Measurements from ENCODE around the gene NAV1.
A peak's percentile ranks its signal among the peaks of the same experiment; 100 is the strongest.
"Not testable (repeated sequence)": the region's sequence is repeated elsewhere in the genome, so short reads cannot be mapped to it uniquely, and the experiment has no call there.

The NAV1 gene

DNA sequence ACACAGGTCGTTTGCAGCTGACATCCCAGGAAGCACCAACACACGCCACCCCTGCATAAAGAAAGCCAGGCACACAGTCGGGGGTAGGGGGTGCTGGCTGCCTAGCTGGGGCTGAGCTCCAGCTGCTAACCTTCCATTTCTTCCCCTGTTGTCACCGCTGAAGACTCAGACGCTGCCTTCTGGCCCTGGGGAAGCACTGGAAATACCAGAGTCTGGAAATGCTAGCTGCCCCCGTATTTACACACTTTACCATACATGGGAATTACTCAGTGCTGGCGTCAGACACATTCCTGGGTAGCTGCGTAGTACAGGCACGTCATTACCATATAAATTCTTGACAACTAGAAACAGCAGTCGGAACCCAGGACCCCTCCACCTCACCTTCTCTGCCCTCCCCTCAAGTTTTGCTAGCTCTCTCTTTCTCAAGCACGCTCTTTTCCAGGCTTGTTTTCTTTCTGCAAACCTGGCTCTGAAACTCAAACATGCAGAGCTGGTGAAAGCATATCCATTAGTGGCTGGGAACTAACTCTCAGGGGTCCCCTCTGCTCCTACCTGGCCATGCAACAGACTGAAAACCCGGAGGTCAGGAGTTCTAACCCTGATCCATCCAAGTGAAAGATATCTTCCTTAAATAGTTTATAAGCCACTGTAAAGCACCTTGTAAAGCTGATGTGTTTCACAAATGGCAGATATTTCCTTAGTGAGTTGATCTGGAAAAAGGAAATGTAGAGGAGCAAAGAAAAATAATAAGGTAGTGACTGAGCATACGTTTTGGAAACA, 35.3 kb upstream of the NAV1 start:
- no peak for DNase-seq

DNA sequence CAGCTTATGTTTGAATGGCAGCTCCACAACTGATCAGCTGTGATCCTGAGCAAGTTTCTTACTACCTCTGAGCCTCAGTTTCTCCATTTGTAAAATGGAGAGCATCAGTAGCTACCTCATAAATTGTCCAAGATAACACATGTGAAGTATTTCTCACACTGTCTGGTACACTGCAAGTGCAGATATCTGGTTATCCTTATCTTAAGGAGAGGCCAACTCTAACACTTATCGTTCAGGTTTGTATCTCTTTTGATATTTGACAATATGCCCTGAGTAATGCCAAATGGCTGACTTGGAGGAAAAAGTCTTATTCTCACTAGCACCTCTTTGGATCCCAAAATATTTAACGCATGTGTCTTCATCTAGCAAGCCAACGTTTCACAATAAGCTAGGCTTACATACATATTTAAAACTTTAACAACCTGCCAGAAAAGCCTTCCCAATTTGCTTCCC, 34.7 kb upstream of the NAV1 start:
- DNase-seq, result no peak

DNA sequence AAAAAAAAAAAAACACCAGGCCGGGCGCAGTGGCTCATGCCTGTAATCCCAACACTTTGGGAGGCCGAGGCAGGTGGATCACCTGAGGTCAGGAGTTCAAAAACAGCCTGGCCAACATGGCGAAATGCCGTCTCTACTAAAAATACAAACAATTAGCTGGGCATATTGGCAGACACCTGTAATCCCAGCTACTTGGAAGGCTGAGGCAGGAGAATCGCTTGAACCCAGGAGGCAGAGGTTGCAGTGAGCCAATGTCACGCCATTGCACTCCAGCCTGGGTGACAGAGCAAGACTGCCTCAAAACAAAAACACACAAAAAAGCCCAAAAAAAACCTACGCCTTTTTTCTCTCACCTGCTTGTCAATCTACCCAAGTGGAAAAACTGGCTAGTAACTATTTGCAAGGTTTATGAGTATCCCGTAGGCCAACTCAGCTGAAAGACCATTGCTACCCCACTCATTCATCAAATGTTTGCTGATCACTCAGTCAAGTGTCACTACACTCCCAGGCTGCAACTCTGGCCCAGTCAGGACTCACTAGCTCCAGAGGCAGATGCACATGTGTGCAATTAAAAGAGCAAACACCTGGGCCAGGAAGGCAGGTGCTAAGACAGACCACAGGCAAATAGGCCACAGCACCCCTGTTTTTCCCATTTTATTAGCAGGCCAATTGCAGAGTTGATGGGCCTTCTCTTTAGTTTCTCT, 34.0 kb upstream of the NAV1 start:
- no peak for DNase-seq

DNA sequence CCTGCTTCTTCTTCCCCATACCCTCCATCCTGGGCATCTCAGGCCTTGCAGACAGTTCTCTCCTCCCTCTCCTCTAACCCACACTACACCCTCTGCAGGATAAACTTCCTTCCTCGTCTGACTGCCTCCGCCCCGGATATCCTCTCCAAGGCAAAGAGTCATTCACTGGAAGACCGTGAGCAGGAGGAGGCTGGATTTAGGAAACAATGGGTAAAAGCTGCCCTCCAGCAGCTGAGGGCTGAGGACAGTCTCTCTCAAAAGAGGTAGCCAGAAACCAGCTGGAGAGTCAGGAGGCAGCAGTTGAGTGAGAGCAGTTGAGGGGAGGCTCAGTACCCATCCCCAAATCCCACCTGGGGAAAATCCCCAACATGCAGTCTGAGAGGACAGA, 33.4 kb upstream of the NAV1 start:
- DNase-seq, result no peak

DNA sequence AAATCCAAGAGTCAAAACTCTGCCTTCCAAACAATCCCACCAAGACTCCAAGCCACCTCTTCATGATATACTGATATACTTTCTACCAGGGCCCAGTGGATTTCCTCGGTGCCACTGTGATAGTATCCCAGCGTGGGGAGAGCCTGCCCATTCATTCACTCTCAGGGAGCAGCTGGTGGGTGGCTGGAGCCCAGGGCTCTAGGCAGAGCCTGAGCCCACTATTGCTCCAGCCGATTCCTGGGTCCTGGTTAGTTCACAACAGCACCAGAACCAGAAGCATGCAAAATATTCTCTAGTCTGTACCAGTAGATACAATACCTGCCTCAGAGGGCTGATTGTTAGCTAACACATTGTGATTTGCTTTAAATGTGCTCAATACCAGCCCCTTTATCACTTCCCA, 32.8 kb upstream of the NAV1 start:
- DNase-seq, result no peak

DNA sequence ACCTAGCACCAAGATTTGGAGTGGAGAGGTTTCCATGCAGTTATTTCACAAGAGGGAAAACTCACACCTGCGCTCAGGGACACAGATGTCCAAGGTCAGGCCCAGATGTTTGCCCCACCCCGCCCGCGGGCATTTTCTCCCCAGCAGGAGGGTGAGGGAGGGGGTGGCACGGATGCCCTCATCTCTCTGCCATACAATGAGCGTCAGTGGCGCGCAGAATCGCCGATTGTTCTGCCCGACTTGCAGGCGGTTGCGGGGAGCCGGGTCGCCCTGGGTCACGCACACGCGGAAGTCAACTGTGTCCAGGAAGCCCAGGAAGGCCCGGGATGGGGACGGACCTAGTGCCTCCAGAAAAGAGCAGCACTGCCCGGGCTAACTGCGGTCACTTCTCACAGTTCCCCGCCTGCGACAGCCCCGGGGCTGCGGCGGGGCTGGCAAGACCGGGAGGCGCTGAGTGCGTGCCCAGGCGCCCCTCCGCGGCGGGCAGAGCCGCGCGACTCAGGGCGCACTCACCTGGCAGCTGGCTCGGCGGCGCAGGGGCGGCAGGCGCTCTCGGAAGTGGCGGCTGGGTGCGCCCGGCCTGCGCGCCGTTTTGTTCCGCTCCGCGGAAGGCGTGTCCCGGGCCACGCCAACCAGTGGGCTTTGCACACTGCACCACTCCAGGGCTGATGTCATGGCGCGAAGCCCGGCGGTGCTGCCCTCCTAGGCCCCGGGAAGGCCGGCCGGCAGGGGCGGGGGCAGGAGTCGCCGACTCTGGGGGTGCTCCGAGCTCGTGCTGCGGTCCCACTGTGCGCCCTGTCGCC, 32.2 kb upstream of the NAV1 start, which contains the start of gene CSRP1:
Gene CSRP1 (minus strand): TSS at position 567 of the 803 bp plus-strand sequence. CDS start 10,820 bp downstream, outside the sequence.
- DNase-seq, result peak; percentile 92

DNA sequence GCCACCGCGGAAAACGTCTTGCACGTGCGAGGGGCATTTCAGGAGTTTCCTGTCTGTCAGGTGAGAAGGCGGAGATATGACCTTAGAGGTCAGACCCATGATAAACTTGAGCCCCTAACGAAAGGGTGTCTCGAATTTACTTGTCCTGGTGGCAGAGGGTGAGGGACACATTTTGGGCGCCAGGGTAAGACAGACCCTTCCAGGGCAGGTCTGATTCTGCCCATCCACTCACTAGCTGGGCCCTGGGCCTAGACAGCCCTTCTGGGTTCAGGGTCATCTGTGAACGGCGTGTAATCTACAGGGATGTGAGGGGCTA, 31.6 kb upstream of the NAV1 start:
- no peak for DNase-seq

DNA sequence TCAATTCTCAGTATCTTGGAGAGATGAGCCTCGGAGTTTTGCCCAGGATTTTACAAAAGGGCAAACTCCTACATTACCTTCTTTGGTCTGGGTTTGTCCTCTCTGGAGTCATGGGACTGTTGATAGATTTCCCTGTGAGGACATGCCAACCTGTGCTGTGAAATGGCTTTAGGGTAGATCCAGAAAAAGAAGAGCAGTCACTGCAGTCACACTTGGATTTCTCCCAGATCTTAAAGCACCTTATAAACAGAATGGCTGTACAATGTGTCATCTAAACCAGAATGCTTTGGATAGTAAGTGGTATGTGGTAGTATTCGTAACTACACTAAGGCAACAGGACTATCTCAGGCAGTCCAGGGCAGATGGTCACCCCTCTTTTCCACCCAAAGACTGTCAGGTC, 30.1 kb upstream of the NAV1 start:
- no peak for DNase-seq

DNA sequence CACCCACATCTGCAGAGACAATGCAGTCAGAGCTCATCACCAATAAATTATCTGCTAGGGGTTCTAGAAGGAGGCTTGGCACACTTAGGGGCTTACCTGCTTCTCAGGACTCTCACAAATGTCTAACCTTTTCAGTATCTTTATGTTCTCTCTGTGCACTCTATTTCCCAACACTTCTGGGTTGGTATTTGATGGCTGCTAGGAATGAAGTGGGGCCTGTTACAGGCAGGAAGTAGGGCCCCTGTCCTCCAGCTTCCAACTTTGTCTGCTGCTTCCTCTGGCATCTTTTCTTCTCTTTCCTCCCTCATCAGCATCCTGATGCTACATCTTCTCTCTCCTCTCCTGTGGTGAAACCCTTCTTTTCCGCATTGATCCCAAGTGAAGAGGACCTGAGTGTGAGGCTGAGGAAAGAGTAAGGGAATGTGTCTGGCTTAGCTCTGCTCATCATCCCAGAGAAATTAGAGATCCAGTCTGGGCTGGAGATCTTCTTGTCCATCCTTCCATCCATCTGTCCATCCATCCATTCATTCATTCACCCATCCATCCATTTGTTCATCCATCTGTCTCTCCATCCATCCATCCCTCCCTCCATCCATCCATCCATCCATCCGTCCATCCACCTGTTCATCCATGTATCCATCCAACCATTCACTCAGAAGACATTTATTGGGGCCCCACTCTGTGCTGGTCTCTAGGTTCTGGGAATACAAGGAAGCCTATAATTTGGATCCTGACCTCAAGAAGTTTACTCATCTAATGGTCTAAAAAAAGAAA, 29.1 kb upstream of the NAV1 start:
- DNase-seq, result no peak

DNA sequence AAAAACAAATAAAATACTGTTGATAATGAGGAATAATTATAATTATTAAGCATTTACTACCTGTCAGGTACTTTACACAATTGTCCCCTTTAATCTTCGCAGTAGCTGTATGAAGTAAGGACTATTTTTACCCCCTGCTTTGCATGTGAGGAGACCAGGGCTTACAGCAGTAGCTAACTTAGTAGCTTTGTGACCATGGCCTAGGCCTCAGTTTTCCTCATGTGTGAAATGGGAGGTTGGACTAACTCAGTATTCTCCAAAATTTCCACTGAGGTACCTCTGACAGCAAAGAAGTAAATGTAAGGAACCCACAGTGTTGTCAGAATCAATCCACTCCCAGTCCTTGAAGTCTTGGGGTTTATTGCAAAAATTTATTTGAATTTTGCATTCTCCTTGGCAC, 28.2 kb upstream of the NAV1 start:
- DNase-seq, result no peak

DNA sequence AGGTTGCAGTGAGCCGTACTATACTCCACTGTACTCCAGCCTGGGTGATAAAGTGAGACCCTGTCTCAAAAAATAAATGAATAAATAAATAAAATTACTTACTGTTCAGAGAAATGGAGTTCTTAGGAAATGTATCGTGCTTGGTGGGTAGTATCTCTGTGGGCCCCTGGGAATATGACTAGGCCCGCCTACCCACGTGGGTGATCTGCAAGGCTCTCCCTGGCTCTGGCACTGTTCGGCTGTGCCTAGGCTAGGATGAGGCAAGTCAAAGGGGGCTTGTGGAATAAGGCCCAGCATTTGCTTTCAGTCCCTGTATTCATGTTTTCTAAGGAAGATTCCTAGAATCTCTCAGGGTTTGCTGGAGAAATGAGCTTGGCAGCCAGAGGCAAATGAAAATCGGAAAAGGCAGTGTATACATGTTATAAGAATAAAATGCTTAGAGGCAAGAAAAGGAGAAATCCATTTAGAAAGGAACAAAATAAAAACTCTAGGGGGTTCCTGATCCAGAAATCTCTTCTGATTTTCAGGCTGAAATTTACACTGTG, 27.5 kb upstream of the NAV1 start:
- no peak for DNase-seq

DNA sequence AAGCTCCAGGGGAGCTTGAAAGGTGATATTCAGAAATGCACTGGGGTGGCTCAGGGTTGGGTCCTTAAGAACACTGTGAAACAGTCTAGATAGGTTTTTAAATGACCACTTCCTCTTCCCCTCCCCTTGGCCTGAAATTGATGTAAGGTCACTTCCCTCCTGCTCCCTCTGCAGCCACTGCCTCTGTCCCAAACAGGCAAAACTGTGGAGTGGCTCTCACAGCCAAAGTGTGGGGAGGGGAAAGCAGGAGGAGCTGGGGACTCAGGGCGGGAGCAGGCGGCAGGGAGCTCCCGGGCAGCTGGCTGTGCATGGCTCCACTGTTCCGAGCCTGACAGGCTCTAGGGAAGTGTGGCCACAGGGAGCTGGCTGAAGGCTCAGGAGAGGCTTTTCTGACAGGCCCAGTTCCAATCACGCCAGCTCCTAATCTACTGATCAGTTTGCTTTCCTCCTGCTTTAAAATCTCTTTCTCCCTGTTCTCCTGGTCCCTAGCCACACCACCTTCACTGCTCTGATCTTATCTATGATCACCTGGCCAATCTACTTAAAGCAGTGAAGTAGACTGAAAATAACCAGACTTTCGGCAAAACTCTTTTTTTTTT, 26.9 kb upstream of the NAV1 start:
- no peak for DNase-seq

DNA sequence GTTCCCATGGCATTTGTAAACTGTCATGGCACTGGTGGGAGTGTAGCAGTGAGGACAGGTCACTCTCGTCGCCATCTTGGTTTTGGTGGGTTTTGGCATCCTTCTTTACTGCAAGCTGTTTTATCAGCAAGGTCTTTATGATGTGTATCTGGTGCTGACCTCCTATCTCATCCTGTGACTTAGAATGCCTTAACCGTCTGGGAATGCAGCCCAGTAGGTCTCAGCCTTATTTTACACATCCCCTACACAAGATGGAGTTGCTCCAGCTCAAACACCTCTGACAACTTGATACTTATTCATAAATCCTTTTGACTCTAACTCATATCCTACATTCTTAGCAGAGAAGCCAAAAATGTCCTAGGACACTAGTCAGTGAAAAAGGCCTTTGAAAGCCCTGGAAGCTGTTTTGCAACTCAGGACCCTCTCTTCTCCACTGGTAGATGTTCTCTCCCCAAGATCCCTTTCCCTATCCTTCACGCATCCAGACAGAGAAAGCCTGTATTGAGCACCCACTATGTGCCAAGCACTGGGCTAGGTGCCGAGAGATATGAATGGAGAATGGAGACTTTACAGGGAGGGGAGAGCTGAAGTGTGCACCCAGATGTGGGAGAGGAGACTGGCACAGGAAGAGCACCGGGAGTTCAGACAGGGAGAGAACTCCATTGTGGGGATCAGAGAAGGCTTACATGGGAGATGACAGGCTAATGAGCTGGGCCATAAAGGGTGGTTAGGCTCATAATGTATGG, 25.3 kb upstream of the NAV1 start:
- no peak for DNase-seq

DNA sequence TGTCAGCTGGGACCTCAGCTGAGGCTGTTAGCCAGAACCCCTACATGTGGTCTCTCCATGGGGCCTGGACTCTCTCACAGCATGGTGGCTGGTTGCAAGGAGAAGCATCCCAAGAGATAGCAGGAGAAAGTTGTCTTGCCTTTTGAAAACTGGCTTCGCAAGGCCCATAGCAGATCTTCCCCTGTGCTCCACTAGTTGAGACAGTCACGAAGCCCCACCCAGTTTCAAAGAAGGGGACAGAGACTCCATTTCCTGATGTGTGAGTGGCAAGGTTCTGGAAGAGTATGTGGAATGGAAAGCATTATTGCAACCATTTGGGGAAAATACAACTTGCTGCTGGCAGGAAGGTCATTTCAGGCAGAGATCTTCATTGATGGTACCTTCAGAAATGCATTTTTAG, 24.5 kb upstream of the NAV1 start:
- DNase-seq, result no peak

DNA sequence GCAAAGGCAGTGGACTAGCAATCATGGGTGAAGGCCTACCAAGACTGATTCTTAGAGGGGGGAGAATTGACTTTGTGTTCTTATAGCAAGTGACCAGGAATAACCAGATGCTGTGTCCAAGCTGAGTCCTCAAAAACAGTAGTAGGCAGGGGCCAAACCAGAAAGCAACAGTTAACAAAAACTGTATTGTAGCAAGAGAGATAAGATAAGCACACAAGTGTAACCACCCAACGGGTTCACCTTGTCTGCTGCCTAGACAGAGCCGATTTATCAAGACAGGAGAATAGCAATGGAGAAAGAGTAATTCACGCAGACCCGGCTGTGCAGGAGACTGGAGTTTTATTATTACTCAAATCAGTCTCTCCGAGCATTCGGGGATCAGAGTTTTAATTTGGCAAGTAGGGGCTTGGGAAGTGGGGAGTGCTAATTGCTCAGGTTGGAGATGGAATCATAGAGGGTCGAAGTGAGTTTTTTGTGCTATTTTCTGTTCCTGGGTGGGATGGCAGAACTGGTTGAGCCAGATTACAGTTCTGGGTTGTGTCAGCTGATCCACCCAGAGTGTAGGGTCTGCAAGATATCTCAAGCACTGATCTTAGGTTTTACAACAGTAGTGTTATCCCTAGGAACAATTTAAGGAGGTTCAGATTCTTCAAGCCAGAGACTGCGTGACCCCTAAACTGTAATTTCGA, 23.7 kb upstream of the NAV1 start:
- no peak for DNase-seq

DNA sequence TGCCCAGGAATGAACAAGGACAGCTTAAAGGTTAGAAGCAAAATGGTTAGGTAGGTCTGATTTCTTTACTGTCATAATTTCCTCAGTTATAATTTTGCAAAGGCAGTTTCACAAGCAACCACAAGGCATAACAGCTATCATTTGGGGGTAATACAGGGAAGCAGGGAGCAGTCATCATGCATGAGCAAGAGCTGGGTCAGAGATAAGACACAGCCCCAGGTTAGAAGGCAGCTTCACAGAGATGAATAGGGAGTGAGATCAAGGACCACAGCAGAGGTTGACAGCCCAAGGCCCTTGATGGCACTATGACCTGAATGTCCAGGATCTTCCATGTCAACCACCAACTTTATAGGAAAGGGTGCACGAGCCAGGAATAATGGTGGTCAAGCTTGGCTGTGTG, 23.0 kb upstream of the NAV1 start:
- DNase-seq, result no peak

DNA sequence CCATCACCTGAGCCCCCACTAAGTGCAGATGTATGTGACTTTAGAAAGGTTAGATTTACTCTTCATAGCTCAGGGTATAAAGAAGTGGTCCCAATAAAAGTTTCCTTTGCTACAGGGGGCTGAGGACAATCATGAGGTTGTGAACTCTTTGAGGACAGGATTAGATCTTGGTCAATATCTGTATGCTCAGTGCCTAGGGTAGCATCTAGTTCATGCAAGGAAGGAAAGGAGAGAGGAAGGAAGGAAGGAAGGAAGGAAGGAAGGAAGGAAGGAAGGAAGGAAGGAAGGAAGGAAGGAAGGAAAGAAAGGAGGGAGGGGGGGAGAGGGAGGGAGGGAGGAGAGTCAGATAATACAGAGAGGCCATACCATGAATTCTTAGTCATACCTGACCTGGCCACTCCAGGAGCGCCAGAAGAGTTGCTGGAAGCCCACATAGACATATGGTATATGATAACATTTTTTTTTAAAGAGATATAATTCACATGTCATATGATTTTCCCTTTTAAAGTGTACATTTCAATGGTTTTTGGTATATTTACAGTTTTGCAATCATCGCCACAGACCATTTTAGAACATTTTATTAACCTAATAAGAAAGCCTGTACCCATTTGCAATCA, 22.3 kb upstream of the NAV1 start:
- no peak for DNase-seq

DNA sequence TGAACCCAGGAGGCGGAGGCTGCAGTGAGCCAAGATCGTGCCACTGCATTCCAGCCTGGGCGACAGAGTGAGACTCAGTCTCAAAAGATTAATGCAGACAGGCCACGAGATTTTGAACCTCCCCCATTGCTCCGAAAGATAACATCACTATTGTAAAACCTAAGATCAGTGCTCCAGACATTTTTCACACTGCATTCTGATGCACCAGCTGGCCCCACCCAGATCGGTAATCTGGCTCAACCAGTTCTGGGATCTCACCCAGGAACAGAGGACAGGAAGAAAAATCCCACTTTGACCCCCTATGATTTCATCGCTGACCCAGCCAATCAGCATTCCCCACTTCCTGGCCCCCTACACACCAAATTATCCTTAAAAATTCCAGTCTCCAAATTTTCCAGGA, 21.3 kb upstream of the NAV1 start:
- DNase-seq, result no peak

DNA sequence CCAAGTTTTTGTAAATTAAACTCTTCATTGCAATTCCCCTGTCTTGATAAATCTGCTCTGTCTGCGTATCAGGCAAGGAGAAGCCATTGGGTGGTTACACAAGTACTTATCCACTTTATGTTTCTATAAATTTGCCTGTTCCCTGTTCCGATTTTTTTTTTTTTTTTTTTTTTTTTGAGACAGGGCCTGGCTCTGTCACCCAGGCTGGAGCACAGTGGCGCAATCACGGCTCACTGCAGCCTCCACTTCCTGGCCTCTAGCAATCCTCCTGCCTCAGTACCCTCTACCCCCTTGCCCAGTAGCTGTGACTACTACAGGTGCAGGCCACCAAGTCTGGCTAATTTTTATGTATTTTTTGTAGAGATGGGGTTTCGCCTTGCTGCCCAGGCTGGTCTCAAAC, 20.9 kb upstream of the NAV1 start:
- no peak for DNase-seq

DNA sequence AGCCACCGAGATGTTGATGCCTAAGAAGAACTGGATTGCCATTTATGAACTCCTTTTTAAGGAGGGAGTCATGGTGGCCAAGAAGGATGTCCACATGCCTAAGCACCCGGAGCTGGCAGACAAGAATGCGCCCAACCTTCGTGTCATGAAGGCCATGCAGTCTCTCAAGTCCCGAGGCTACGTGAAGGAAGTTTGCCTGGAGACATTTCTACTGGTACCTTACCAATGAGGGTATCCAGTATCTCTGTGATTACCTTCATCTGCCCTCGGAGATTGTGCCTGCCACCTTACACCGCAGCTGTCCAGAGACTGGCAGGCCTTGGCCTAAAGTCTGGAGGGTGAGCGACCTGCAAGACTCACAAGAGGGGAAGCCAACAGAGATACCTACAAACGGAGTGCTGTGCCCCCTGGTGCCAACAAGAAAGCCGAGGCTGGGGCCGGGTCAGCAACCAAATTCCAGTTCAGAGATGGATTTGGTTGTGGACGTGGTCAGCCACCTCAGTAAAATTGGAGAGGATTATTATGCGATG, 18.8 kb upstream of the NAV1 start:
- DNase-seq, result not testable (repeated sequence)
